Stimulated activated CD8-positive, alpha-beta memory T cell treated with anti-CD3 and anti-CD28 coated beads, Interleukin-12 subunit alpha, Interleukin-12 subunit beta, amount 100 ng/mL, for 4 hours (primary cell): Measurements from ENCODE around the gene NLE1.
"Not testable (repeated sequence)": the region's sequence is repeated elsewhere in the genome, so short reads cannot be mapped to it uniquely, and the experiment has no call there.

Experiments used
- DNase-seq: peaks from one replicate; pipeline ENCODE4 v3.0.0-alpha.2; 2020; ENCODE audit warnings: low read depth

Gene NLE1

DNA sequence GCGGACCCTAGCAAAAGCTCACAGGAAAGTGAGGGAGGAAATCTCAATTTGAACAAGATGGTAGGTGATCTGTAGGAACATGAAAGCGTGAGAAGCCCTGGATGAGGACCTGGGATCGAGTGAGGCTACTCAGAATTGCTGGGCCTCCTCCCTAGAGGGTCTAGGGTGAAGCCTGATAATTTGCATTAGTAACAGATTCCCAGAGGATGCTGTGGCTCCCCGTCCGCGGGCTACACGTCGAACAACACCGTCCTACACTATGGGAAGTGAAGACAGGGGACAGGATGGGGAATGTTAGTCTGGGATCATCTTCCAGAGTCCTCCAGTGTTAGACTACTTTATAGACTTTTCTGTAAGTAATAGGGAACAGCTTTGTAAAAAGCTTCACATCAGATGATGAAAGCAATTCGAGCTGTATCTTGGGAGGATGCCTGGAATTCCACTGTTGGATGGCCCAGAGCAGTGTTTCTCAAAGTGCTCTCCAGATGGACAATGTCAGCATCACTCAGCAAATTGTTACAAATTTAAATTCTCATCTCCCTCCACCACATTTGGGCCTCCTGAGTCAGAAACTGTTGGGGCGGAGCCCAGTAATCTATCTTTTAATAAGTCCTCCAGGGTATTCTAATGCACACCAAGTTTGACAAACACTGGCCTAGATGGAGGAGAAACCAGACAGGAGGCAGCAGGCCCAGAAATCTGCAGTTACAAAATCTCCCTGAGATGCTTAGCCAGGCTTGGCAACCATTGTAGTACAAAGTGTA, 14.2 kb downstream of the NLE1 start:
- no peak for DNase-seq

DNA sequence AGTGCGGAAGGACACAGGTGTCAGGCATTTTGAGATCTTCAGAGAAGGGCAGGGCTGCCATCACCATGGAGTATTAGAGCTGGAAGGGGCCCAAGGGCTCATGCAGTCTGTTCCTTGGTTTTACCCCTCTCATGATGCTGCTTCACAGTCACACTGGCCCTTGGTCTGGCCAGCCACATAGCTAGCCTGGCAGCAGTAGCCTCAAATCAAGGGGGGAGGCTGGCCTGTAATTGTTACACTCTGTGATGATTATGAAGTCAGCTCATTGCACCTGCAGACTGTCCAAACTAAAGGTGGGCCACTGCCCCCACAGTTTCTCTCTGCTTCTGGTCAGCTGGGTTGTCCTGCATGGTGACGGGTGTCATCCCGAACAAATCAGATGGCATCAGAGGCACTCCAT, 20.8 kb downstream of the NLE1 start, which contains the start of gene FNDC8:
Gene FNDC8 (plus strand): TSS at position 301 of the 400 bp plus-strand sequence. CDS start 79 bp downstream, at position 380.
- no peak for DNase-seq

GRCh38 chr17:35119370-35120165, 22.5 kb downstream of the NLE1 start, which contains the start of gene RAD51D:
Gene RAD51D, minus strand, starts transcription at chr17:35119860. Its CDS starts 247 bp downstream, at chr17:35119613.
- DNase-seq = peak; percentile 69

- DNase-seq = no peak
Observed at GRCh38 chr17:35117984-35118383, 24.1 kb downstream of the NLE1 start.

DNA sequence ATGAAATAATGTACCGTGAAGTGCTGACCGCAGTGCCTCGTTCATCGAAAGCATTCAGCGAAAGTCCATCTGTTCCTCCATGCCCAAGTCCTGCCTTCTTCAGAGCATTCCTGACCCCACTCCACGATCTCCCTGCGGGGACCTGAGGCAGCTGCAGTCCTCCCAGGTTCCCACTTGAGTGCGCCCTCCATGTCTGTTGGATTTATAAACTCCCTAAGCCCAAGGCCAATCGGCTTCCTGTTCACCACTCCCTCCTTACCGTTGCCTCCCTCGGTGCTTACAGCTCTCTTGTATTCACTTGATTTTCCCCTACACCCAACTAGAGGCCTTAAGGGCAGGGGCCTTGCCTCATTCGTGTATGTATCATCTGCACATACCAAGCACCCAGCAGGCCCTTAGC, 25.3 kb downstream of the NLE1 start:
- DNase-seq = no peak

DNA sequence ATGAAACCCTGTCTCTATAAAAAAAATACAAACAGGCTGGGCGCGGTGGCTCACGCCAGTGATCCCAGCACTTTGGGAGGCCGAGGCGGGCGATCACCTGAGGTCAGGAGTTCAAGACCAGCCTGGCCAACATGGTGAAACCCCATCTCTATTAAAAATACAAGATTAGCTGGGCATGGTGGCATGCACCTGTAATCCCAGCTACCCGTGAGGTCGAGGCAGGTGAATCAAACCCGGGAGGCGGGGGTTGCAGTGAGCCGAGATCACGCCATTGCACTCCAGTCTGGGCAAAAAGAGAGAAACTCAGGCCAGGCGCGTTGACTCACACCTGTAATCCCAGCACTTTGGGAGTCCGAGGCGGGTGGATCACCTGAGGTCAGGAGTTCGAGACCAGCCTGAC, 31.3 kb downstream of the NLE1 start:
- not testable (repeated sequence) for DNase-seq

- DNase-seq = no peak
Observed at GRCh38 chr17:35104844-35105450, 37.2 kb downstream of the NLE1 start.

- no peak for DNase-seq
Observed at GRCh38 chr17:35103271-35103670, 38.8 kb downstream of the NLE1 start.

DNA sequence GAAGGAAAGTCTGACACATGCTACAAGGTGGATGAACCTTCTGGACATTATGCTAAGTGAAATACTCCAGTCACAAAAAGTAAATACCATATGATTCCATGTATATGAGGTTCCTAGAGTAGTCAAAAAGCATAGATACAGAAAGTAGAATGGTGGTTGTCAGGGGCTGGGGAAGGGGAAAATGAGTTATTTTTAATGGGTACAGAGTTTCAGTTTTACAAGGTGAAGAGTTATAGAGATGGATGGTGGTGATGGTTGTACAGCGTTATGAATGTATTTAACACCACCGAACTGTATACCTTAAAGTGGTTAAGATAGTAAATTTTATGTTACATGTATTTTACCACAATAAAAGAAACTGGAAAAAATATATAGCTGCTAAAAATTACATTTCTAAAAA, 40.4 kb downstream of the NLE1 start:
- DNase-seq = no peak

GRCh38 chr17:35101036-35101435, 41.1 kb downstream of the NLE1 start:
- no peak for DNase-seq

DNA sequence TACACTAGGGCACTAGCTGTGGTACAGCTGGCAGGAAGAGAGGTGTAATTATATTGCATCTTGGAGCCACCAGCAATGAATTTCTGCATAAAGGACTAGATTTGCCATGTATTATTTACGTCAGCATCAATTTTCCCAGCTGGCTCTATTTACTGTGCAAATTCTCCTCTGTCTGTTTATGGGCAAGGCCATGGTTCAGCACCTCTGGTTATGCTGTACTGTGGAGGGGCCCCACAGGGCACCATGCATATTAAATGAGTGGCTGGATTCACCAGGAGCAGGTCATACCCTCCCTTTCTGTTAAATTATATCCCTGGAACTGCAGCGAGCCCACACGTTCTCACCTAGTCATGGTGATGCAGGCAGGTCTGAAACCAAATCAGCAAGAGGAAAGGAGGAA, 42.2 kb downstream of the NLE1 start:
- no peak for DNase-seq

DNA sequence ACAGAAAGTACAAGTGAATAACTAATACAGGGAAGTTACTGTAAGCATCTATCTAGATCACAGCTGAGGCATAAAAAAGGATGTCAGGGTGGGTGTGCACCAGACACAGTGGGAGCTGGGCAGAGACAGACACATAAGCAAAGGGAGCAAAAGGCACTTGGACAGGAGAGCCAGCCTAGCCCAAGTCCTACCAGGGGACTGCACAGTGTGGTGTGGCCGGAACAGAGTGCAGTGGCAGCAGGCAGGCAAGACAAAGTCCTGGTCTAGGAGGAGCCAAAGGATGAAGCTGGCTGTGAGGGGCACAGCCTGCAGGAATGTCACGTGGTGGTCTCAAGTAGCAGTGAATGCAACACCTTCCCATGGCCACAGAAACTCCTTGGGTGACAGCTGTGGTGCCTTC, 44.3 kb downstream of the NLE1 start:
- DNase-seq = no peak

DNA sequence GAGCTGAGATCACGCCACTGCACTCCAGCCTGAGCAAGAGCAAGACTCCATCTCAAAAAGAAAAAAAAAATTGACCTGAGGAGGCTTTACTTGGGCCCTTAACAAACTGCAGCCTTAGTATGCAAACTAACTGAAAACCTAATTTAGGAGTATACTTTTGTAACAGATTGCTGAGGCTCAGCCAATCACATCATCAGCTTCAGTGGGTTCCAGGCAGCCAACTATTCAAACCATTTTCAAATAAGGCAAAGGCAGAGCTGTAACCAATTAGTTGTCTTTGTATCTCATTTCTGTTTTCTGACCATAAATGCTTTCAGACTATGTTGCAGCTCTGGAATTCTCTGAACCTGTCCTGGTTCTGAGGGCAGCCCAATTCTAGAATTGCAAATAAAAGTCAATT, 46.4 kb downstream of the NLE1 start:
- no peak for DNase-seq

DNA sequence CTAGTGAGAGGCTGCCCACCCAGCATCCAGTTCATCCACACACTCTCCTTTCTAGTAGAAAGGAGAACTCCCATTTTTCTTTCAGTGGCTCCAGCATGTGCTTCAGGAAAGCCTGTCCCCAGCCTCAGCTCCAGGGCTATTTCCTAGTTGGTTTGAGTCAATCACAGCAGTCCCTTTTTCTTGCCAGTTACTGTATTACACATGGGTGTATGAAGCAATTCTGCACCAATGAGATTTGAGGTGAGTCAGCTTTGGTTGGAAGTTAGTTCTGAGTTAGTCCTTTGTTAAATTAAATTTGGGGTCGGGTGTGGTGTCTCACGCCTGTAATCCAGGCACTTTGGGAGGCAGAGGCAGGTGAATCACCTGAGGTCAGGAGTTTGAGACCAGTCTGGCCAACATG, 47.2 kb downstream of the NLE1 start:
- no peak for DNase-seq

DNA sequence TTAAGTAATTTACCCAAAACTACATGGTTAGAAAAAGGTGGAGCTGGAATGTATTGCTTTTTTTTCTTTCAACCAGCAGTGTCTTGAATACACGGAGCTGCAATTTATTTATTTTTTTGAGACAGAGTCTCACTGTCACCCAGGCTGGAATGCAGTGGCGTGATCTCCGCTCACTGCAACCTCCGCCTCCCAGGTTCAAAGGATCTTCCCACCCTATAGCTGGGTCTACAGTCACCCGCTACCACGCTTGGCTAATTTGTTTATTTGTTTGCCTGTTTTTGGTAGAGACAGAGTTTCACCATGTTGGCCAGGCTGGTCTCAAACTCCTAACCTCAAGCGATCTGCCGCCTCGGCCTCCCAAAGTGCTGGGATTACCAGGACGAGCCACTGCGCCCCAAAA, 51.4 kb downstream of the NLE1 start:
- not testable (repeated sequence) for DNase-seq

DNA sequence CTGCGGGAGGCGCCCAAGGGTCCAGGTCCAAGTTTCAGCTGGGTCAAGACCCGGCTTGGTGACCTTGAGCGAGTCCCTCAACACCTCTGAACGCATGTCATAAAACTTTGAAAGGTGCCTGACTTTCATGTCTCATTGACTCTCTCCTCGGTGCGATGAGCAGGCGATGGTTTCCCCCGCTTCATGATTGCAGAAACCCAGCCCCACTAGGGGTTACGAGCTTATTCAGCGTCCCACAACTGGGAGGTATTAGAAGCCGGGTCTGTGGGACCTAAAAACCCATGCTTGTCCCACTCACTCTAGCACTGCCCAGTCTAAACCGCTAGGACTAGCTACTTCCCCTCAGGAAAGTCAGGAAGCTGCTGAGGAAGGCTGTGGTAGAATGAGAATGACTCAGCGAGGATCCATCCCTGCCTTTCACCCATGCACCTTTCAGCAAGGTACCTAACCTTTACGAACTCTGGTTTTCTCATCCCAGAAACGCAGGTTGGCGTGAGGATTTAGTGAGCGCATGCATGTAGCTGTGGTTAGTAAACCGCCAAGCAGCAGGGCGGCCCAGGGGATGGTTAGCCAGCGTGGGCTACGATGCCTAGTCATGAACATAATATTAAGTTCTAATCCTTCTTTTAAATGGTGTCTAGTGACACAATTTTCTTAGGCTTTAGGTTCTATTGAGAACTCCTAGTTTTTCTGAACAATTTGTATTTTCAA, 52.4 kb downstream of the NLE1 start:
- no peak for DNase-seq

DNA sequence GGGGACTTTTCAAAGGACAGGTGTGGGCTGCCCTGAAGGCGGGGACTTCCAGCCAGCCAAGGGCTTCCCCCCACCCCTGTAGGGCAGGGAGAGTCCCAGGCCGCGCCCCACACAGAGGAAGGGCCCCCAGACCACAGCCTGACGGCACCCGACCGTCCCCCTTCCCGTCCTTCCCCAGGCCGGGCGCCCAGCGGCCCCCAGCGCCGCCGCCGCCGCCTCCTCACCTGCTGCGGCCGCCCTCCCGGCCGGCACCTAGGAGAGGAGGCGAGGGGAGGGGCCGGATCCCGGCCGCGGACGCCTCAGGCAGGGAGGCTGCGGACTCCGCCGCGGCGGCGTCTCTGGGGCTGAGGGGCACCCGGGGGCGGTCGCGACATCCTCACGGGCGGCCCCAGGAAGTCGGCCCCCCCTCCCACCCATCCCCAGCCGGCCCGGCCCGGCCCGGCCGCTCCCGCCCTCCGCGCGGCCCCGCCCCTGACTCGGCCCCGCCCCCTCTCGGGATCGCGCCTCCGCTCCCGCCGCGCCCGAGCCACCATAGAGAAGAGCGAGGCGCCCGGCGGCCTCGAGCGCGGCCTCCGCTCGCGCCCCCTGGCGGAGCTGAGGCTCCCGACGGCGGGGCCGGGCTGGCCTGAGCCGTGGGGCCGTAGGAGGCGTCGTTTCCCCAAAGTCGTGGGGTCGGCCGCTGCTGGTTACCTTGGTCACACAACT, 53.1 kb downstream of the NLE1 start:
- peak; percentile 86 for DNase-seq

GRCh38 chr17:35088356-35088880, 53.7 kb downstream of the NLE1 start:
- peak; percentile 13 for DNase-seq

DNA sequence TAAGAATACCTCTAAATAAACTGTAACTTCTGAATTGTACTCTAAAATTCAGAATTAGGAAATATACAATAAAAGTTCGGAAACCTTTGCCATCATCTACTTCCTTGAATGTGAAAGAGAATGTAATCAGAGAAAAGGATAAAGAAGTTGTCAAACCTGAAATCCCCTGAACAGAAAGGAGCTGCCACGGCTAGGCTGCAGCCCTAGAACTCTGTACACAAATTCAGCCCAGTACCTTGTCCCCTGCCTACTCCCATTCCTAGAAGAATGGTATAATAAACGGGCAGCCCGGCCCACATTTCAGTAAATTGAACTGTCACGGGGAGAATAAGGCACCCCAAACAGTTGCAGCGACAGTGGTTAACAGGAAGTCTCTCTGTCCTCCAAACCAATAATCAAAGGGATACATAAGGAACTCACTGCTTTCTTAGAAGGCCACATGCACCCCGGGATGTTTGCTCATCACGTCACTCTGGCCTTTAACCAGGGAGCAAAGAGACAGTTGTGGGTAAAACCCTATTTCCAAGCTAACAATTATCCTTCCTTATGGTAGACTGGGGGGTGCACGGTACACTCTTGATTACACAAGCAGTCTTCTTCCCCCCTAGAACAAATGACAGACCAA, 54.3 kb downstream of the NLE1 start:
- DNase-seq = no peak

- DNase-seq = no peak
Observed at GRCh38 chr17:35086931-35087573, 55.1 kb downstream of the NLE1 start.
